GM15510 (cell line): Measurements from ENCODE around the gene CACNA1C.

ENCODE experiments used
- POLR2A ChIP-seq: IDR thresholded peaks from 3 replicates; pipeline ENCODE4 v1.6.1; 2011; ENCODE audit warnings: borderline replicate concordance; ENCODE audit not compliant: insufficient read length; ENCODE audit errors: extremely low read depth

The CACNA1C gene

DNA sequence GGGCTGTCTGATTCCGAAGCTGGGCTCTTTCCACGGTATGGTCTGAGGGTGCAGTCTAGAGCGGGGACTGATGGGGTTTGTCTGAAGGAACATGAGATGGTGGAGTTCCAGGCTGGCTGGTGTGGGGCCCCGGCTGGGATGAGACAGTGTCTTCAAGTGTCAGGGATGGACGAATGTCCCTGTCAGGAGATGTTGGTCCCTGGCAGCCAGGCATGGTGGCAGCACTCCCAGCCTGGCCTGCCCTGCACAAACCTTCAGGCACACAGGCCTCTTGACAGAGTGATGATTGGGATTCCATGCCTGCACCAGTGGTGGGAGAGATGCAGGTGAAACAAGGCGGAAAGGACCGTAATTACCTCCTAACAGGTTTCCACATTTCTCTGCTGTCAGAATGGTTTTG is 221.9 kb downstream of the CACNA1C start:
- TF ChIP-seq POLR2A = no peak

DNA sequence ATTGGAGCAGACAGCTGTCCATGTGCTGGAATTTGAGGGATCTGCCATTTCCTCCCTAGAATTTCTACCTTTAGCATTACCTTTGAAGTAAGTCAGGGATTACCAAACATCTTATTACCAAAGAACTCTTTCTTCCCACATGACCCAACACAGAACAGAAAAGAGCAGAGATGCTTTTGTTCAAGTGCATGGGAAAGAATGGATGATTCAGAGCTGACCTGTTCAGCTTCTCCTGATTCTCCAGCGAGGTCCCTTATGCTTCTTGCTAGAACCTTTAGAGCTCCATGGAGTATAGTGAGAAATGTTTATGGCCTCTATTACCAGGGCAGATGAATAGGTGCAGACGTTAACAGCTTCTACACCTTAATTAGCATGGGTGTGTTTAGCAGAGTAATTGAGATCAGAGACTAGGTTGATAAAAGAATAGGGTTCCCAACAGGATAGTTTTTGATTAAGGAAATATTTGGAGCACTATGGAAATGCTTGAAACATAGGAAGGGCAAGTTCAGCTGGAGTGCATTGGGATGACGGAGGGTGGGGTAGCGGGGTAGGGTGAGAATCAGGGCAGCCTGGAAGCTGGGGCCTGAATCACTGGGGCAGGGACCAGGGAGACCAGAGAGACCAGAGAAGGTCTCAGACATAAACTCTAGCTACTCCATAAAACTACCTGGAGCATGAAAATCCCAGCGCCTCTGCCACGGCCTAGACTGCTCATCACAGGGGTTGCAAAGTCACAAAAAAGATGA is 223.7 kb downstream of the CACNA1C start:
- TF ChIP-seq POLR2A = no peak

DNA sequence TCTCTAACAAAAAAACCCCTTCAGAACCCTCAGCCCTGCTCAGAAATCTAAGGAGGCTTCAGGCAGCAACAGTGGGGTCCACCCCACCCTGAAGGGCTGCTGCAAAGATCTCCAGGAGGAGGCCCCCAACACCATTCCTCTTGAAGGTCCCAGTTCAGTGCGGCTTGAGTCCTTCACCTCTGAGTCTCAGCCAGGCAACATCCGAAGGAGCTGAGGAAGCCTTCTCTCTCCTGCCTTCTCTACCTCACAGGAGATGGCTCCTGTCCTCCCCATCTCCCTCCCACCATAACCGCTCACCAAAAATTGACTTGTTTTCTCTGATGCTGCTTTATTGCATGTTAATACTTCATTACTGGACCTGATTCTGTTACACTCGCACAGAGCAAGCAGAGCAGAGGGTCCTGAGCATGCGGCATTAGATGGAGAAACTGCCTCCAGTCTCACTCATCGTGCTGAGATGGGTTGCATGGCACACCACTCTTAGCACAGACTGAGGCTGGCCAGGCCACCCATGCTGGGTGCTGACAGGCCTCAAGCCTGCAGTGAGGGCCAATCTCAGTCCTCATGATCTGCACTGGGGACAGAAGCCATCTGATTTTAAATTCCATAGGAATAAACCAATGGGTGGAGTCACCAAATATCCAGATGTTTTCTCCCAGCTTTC is 224.8 kb downstream of the CACNA1C start:
- no peak for TF ChIP-seq POLR2A

DNA sequence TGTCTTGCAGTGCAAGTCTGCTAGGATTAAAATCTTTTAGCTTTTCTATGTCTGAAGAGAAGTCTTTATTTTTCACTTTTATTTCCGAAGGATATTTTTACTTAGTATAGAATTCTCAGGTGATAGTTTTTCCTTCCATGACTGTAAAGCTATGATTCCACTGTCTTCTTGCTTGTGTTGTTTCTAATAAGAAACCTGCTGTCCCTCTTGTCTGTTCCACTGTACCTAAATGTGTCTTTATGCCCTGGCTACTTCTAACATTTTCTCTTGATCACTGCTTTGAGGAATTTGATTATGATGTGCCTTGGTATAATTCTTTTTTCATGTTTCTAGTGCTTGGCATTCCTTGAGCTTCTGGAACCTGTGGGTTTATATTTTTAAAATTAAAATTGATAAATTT is 228.7 kb downstream of the CACNA1C start:
- no peak for TF ChIP-seq POLR2A

DNA sequence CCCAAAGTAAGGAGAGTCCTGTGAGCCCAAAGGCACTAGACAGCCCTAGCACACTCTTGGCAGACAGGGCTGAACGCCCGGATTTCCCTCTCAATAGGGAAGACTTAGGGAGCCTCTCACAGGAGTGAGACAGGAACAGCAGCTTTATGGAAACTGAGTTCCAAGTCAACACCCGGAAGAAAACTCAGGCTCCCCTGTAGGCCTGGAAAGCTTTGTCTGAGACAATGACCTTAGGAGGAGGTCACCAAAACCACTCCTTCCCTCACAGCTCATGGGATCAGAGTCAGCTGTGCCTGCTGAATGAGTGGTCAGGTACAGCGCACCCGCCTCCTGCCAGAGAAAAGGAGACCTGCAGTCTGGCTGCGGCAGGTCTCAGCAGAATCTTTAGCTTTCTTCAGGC is 229.5 kb downstream of the CACNA1C start:
- no peak for TF ChIP-seq POLR2A

DNA sequence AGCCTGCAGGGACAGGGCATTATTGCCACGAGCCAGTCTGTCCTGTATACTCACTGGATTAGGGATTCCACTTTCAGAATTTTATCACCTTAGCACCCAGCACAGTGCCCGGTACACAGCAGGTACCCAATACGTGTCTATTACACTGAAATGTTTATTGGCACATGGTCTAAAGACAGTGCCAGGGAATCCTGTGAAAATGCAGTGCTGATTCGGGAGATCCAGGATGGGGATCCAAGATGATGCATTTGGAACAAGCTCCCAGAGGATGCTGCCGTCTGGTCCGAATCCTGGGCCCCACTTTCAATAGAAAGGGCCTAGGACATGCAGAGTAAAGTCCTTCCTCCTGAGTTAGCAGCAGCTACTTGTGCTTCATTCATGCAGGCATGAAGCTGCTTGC is 230.7 kb downstream of the CACNA1C start:
- TF ChIP-seq POLR2A = no peak

DNA sequence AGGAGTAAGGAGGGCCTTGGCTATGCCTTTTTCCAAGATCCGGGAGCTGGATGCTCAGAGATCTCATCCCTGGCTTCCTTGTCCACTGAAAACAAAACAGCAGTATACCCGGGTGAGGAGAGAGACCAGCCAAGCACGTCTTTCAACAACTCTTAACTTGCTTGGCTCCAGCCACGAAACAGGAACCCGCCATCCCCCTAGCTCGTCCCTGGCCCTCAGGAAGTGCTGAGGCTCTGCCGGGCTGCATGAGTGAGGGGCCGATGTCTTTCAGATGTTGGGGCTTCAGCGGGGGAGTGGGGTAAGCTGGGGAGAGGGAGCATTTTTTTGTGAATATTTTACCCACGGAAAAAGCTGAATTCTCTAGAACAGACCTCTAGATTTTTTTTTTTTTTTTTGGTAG is 231.1 kb downstream of the CACNA1C start:
- TF ChIP-seq POLR2A = no peak

DNA sequence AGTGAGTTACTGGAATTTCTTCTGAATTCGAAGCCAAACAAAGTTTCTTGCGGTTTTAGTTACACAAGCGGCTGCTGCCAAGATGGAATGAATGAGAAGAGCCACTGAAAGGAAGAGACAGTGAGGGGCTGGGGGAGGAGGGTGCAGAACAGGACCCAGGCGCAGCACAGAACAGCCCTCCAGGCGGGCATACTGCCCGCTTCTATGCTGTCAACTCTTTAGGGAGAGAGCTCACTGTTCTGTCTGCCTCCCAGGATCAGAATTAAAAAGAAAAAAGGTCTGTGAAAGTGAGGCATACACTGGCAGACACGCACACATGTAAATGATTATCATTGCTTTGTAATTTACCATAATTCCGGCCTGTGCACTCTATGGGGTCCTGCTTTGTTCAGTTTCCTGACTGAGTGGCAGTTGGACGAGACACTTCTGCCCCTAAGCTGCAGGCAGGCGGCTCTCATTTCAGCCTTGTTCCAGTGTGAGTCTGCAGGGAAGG is 231.6 kb downstream of the CACNA1C start:
- no peak for TF ChIP-seq POLR2A

DNA sequence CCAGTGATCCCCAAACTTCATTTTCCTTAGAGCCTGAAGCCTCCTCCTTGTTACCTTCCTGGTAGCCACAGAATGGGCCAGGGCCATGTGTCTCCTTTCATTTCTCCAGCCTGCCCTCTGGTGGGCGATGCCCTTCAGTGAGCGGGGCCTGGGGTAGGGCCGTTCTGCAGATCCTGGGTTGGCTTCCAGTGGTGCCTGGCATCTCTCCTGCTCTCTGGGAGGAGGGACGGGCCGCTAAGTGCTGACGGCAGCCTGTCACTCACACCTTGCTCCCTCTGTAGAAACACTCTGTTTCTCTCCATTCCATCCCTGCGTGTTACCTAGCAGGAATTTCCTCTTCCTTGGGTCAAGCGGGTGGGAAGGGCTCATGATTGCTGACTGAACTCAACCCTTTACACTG is 232.1 kb downstream of the CACNA1C start:
- TF ChIP-seq POLR2A = no peak

DNA sequence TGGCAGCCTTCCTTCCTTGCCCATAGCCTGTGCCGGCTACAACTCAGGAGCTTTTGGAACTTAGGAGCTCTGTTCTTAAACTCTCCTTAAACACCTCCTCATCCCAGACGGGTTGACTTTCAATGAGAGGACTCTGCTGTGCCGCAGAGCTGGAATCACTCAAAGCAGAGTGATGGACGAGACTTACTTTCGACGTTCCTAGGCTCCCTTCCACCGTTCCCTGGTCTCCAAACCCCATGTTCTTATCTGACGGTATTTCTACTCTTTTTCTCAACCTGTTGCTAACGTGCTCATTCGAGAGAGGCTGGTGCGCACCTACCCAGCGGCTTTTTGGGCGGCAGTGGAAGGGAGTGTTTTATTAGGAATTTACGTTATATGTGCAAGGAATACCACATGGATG is 232.7 kb downstream of the CACNA1C start:
- TF ChIP-seq POLR2A = no peak

DNA sequence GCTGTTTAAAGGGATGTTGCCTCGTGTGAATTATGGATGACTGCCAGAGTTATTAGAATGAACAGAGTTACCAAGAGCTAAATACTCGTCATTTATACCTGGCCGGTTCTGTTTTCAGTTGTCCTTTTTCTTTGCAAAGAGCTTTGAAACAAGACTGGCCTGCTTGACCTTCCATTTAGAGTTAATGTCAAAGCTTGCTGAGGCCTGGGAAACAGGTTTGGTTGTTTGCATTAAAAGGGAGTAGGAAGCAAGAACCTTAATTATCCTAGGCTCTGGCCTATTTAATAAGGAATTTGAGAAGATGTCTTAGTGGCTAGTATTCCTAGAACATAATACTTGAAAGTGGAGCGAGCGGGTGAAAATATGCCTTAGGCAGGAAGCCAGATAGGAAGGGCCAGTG is 233.3 kb downstream of the CACNA1C start:
- TF ChIP-seq POLR2A = no peak

DNA sequence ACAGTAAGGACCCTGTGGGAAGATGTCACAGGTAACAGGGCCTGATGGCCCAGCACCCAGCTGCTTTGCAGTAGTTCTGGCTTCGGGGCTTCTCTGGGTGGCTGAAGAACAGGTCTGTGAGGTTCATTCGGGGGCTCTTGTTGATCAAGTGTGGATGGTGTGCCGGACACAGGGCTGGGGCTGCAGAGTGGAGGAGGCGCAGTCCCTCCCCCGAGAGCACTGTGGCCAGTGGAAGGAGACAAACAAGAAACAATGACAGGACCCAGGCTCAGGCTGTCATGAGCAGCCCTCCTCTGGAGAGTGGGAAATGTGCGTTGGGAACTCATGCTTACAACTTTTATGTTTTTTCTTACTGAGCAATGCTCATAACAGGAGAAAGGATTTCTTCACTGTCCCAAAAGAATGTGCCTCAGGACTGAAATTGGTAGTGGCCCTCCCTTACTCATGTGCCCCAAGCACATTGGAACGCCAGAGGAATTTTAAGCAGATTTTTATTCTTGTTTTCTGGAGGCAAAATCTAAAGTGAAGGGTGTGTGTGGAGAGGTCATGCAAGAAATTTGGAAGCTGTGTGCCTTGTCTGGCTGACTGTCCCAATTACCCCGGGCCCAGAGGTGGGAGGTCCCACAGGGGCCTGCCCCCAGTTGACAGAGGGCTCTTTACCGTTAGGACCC is 233.8 kb downstream of the CACNA1C start:
- no peak for TF ChIP-seq POLR2A

DNA sequence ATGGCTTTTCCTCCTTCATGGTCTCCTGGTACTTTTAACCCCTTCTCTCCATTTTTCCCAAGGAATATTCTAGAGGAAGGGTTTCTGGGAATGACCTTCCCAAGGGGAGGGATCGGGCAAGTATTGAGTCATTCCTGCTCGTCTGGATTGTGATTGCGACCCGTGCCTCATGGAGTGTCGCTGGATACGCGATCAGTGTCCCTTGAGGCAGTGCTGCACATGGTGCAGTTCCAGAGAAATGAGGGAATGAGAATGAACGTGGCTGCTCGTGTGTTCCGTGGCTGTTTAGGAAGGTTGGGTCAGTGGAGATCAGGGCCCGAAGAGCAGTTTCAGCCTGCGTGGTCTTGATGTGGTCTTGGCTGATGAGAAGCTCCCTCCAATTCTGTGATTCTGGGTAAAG is 234.4 kb downstream of the CACNA1C start:
- no peak for TF ChIP-seq POLR2A

DNA sequence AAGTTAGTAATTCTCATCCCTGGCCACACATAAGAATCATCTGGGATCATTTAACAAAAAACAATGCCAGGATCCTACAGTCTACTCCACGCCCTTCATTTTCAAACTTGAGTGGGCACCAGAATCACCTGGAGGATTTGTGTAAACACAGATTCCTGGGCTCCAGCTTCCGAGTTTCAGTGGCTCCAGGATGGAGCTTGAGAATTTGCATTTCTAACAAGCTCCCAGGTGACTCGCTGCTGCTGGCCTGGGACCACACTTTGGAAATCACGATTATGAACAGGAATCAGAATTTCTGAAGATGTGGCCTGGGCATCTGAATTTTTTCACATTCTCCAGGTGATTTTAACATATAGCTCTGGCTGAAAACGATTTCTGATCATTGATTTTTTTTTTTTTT is 234.8 kb downstream of the CACNA1C start:
- TF ChIP-seq POLR2A = no peak

DNA sequence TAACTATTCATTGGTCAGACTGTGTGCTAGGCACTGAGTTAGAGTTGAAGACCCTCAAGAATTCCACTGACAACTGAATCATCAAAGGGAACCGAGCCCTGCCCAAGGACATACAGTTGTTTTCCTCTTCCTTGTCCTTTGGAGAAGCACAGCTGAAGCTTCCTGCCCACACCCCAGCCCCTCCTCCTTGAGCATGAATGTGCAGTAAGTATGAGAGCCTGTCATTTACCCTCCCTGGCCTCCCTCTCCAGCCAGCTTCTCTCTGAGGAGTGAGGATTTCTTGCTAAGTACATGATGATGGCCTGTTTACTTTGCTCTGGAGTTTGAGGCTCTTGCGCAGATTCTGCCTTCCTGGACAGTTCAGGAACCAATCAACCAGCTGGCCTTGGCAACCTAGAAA is 235.2 kb downstream of the CACNA1C start:
- no peak for TF ChIP-seq POLR2A

DNA sequence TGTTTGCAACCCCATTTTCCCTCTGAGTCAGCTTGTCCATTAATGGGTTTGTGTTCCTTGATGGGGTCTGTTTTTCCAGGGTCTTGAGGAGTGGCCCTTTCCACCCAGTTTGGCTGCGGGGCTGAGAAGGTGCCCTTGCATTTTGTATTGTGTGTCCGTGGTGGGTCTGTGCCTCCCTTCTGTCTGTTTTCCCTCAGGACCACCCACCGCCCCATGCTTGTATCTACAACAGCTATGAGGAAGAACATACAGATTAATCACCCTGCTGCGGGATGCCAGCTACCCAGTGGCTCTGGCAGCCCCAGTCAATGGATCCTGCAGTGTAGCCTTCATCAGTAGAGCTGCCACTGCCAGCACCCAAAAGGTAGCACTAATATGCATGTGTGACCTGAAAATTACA is 235.7 kb downstream of the CACNA1C start:
- TF ChIP-seq POLR2A = no peak

DNA sequence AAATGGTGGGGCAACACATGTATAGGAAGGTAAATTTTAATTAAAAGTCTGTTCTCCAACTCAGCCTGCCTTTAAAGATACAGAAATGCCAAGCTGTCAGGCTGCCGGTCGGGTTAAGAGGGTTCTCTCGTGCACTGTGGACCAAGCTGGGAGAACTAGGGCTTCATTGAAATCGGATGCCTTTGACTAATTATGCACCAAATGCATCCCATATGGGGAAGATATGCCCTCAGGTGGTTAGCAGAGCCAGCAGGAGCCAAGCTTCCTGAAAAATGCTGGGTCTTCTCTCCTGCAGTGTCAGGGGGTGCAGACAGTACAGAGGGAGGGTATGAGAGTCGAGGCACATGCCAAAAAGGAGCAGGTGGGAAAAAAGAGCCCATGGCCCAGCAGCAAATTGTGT is 236.1 kb downstream of the CACNA1C start:
- no peak for TF ChIP-seq POLR2A

DNA sequence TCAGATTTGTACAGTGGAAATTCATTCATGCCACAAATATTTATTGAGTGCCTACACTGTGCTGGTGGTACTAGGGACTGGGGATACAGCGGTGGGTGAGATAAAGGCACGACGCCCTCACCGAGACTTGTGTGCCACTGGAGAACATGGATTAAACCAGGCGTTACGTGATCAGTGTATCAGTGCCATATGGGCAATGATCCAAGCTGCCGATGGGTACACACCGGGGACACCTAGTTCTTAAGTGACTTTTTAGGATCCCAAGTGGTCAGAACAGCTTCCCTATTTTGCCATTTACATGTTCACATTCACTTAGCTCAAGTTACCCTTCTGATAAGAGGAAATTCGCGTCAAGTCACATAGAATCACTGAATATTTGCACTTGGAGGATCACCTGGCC is 236.7 kb downstream of the CACNA1C start:
- TF ChIP-seq POLR2A = no peak
